ENCODE data around the gene NINJ1.

DNA sequence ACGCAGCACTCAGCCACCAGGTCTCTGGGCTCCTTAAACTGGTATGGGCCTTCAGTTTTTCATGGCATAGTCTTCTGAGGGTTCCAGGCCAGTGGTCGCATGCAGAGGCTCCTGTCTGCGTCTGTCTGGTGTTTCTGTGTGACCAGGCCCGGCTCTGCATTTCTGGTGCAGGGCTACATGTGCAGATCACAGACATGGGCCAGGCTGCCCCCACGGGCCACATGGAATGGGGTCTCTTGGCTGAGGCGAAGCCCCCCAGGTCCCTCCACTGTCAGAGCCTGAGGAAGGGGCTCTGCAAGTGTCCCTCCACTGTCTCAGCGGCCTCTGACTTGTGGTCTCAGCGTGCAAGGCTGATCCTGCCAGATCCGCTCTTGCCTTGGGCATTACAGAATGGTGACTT, 53.6 kb downstream of the NINJ1 start:
- TF ChIP-seq, protein P1, sequence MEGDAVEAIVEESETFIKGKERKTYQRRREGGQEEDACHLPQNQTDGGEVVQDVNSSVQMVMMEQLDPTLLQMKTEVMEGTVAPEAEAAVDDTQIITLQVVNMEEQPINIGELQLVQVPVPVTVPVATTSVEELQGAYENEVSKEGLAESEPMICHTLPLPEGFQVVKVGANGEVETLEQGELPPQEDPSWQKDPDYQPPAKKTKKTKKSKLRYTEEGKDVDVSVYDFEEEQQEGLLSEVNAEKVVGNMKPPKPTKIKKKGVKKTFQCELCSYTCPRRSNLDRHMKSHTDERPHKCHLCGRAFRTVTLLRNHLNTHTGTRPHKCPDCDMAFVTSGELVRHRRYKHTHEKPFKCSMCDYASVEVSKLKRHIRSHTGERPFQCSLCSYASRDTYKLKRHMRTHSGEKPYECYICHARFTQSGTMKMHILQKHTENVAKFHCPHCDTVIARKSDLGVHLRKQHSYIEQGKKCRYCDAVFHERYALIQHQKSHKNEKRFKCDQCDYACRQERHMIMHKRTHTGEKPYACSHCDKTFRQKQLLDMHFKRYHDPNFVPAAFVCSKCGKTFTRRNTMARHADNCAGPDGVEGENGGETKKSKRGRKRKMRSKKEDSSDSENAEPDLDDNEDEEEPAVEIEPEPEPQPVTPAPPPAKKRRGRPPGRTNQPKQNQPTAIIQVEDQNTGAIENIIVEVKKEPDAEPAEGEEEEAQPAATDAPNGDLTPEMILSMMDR (conservative IDR thresholded peaks at IDR 0.05; ENCODE audit: low read depth, low read length), result no peak
- no peak for TF ChIP-seq EZH2phosphoT487 (IDR thresholded peaks at IDR 0.05; ENCODE audit: borderline replicate concordance, low read length)
- TF ChIP-seq EZH2 (IDR thresholded peaks at IDR 0.05; ENCODE audit: low read length, unreplicated experiment), result no peak
